GM12874 (cell line): Measurements from ENCODE around the gene ARL8A.

Experiments used
- CTCF ChIP-seq: IDR thresholded peaks from 2 replicates; pipeline ENCODE4 v1.5.1; 2011; ENCODE audit warnings: low read depth, mild to moderate bottlenecking, control low read depth, low read length, moderate library complexity; ENCODE audit not compliant: insufficient read depth

The ARL8A gene

GRCh38 chr1:202179828-202180750 is 35.6 kb upstream of the ARL8A start:
- TF ChIP-seq CTCF = no peak

DNA sequence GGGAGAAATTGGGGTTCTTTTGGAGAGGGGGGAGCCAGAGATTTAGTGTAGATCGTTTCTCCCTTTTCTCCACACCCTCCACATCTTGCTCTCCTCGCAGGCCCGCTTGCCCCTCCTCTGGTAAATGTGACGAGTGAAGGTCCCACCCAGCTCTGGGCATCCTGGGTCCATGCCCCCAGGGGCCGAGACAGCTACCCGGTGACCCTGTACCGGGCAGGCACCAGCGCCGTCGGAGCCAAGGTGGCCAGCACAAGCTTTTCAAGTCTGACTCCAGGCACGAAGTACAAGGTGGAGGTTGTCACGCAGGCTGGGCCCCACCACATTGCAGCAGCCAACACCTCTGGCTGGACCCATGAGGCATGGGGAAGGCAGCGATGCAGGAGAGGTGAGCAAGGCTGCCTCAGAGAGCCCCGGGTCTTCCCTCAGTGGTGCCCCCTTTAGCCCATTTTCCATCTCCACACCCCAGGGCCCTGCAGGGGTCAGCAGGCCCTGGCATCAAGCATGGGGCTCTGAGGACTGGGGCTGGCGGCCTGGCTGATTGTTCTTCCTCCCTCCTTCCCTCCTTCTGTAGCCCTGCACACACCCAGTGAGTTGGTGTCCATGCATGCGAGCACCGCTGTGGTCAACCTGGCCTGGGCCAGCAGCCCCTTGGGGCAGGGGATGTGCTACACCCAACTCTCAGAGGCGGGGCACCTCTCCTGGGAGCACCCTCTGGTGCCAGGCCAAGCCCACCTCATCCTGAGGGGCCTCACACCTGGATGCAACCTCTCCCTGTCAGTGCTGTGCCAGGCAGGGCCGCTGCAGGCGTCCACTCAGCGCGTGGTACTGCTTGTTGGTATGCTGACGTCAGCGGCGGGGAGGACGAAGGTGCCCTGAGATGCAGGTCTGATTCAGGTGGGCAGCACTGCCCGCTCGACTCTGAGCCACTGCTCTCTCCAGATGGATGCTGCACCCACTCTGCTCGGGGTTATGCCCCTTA is 32.7 kb upstream of the ARL8A start:
- TF ChIP-seq CTCF = no peak

GRCh38 chr1:202173993-202174392 is 29.5 kb upstream of the ARL8A start:
- TF ChIP-seq CTCF = no peak

DNA sequence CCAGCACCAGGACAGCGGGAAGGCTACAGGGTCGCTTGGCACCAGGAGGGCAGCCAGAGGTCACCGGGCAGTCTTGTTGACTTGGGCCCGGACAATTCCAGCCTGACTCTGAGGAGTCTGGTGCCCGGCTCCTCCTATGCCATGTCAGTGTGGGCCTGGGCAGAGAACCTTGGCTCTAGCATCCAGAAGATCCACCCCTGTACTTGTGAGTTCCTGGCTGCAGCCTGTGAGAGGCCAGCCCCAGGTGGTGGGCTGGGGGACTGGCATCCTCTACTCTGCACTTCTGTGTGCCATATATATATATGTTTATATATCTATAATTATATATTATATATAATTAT is 27.4 kb upstream of the ARL8A start:
- TF ChIP-seq CTCF = no peak

DNA sequence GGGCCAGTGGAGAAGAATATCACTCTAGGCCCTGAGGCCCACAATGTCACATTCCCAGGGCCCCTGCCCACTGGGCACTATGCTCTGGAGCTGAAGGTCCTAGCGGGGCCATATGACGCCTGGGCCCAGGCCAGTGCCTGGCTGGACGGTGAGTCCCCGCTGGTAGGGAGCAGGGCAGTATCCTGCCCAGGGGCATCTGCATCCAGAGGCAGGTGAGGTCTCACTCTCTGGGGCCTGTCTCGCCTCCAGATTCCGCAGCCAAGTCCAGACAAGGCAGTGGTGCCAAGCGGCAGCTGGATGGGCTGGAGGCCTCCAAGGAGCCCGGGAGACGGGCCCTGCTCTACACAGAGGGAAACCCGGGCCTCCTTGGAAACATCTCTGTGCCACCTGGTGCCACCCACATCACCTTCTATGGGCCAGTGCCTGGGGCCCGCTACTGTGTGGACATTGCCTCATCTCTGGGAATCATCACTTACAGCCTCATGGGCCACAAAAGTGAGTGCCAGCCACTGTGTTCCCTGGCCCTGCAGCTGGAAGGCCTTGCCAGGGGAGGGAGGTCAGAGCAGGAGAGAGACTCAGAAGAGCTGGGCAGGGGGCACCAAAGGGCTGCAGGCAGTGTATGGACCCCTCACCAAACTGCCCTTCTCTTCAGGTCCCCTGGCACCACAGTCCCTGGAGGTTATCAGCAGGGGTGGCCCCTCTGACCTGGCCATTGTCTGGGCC is 26.9 kb upstream of the ARL8A start:
- no peak for TF ChIP-seq CTCF

GRCh38 chr1:202170726-202171125 is 26.2 kb upstream of the ARL8A start:
- TF ChIP-seq CTCF = no peak
